ENCODE measurements around the gene CRTC1. TPM values are rescaled to one million over a fixed set of nuclear protein-coding genes. Genes with fewer than 3 reads are reported as not detected.
A peak's percentile ranks its signal among the peaks of the same experiment; 100 is the strongest.
"Not testable (repeated sequence)": the region's sequence is repeated elsewhere in the genome, so short reads cannot be mapped to it uniquely, and the experiment has no call there.

Gene CRTC1
- total RNA-seq, 1 experiment from 2014 or later, result 1.4 TPM

- DNase-seq (ENCODE audit: low spot score), result no peak
Observed at GRCh38 chr19:18798384-18799352, 115.2 kb downstream of the CRTC1 start.

GRCh38 chr19:18799389-18799970 lies 116.0 kb downstream of the CRTC1 start:
- DNase-seq (ENCODE audit: low spot score), result no peak

- no peak for DNase-seq (ENCODE audit: low spot score)
Observed at GRCh38 chr19:18800079-18800478, 116.6 kb downstream of the CRTC1 start.

- DNase-seq (ENCODE audit: low spot score), result no peak
Observed at GRCh38 chr19:18800636-18801035, 117.2 kb downstream of the CRTC1 start.

GRCh38 chr19:18802354-18802753 lies 118.9 kb downstream of the CRTC1 start:
- no peak for DNase-seq (ENCODE audit: low spot score)

GRCh38 chr19:18803550-18804138 lies 120.2 kb downstream of the CRTC1 start:
- no peak for DNase-seq (ENCODE audit: low spot score)

- DNase-seq (ENCODE audit: low spot score), result no peak
Observed at GRCh38 chr19:18804139-18804601, 120.7 kb downstream of the CRTC1 start.

GRCh38 chr19:18804643-18805042 lies 121.2 kb downstream of the CRTC1 start:
- no peak for DNase-seq (ENCODE audit: low spot score)

GRCh38 chr19:18807861-18808331 lies 124.4 kb downstream of the CRTC1 start:
- DNase-seq (ENCODE audit: low spot score), result no peak

- DNase-seq (ENCODE audit: low spot score), result peak; percentile 50
Observed at GRCh38 chr19:18809149-18809868, 125.8 kb downstream of the CRTC1 start.

- DNase-seq (ENCODE audit: low spot score), result not testable (repeated sequence)
Observed at GRCh38 chr19:18811638-18812037, 128.2 kb downstream of the CRTC1 start.

- DNase-seq (ENCODE audit: low spot score), result no peak
Observed at GRCh38 chr19:18814063-18814462, 130.6 kb downstream of the CRTC1 start.

GRCh38 chr19:18815673-18816072 lies 132.2 kb downstream of the CRTC1 start:
- DNase-seq (ENCODE audit: low spot score), result no peak

GRCh38 chr19:18816645-18817044 lies 133.2 kb downstream of the CRTC1 start:
- DNase-seq (ENCODE audit: low spot score), result not testable (repeated sequence)

- DNase-seq (ENCODE audit: low spot score), result no peak
Observed at GRCh38 chr19:18817574-18817973, 134.1 kb downstream of the CRTC1 start.

- no peak for DNase-seq (ENCODE audit: low spot score)
Observed at GRCh38 chr19:18828786-18829185, 145.3 kb downstream of the CRTC1 start.

GRCh38 chr19:18830488-18830887 lies 147.0 kb downstream of the CRTC1 start:
- no peak for DNase-seq (ENCODE audit: low spot score)

- peak; percentile 75 for DNase-seq (ENCODE audit: low spot score)
Observed at GRCh38 chr19:18831524-18832305, 148.2 kb downstream of the CRTC1 start, which contains the start of gene UPF1. Gene UPF1, plus strand, starts transcription at chr19:18831959. Its CDS starts 251 bp downstream, at chr19:18832210.

Data from A172 (cell line).